Stimulated activated CD4-positive, alpha-beta T cell treated with anti-CD3 and anti-CD28 coated beads, Interleukin-15, amount 100 ng/mL, for 48 hours (primary cell): ENCODE results near the gene CFAP92.

ENCODE experiments used
- DNase-seq, 2 donors: peaks; one replicate each; pipeline ENCODE4 v3.0.0-alpha.2; 2020; ENCODE audit warnings: low read depth in 2 of 2

Gene CFAP92

GRCh38 chr3:128993461-128994172 is at the start of gene CFAP92:
CFAP92 (minus strand) TSS chr3:128994076; CDS start chr3:128993304, 772 bp downstream.
- peak; percentile 75 to 89 for DNase-seq

GRCh38 chr3:129040579-129041300 is 46.9 kb upstream of the CFAP92 start:
- no peak for DNase-seq

GRCh38 chr3:129040039-129040336 is 46.1 kb upstream of the CFAP92 start:
- DNase-seq = no peak

- DNase-seq = no peak
Observed at GRCh38 chr3:129039271-129040038, 45.6 kb upstream of the CFAP92 start.

- no peak for DNase-seq
Observed at GRCh38 chr3:129038121-129038855, 44.4 kb upstream of the CFAP92 start.

GRCh38 chr3:129037093-129037419 is 43.2 kb upstream of the CFAP92 start:
- no peak for DNase-seq

GRCh38 chr3:129036222-129037092 is 42.6 kb upstream of the CFAP92 start:
- no peak for DNase-seq

GRCh38 chr3:129035360-129036221 is 41.7 kb upstream of the CFAP92 start:
- DNase-seq = no peak

- no peak for DNase-seq
Observed at GRCh38 chr3:129034642-129035041, 40.8 kb upstream of the CFAP92 start.

- no peak for DNase-seq
Observed at GRCh38 chr3:129033633-129034321, 39.9 kb upstream of the CFAP92 start.

GRCh38 chr3:129033151-129033550 is 39.3 kb upstream of the CFAP92 start:
- no peak for DNase-seq

- DNase-seq = no peak
Observed at GRCh38 chr3:129032716-129033115, 38.8 kb upstream of the CFAP92 start.

GRCh38 chr3:129031476-129032215 is 37.8 kb upstream of the CFAP92 start:
- no peak for DNase-seq

- no peak for DNase-seq
Observed at GRCh38 chr3:129030611-129031010, 36.7 kb upstream of the CFAP92 start.

GRCh38 chr3:129028866-129029265 is 35.0 kb upstream of the CFAP92 start:
- no peak for DNase-seq

GRCh38 chr3:129027544-129027880 is 33.6 kb upstream of the CFAP92 start:
- no peak for DNase-seq

GRCh38 chr3:129026728-129027543 is 33.1 kb upstream of the CFAP92 start:
- DNase-seq = peak; percentile 88 to 89
